Thyroid gland (tissue), 4 donors: ENCODE data around the gene KIAA1210. TPM values are rescaled to one million over a fixed set of nuclear protein-coding genes. Genes with fewer than 3 reads are reported as not detected.
A peak's percentile ranks its signal among the peaks of the same experiment; 100 is the strongest.

Experiments used
- DNase-seq, 2 donors: peaks; one replicate each; pipeline ENCODE4 v3.0.0-alpha.2; 2019
- H3K27ac ChIP-seq, 3 donors: fragments of 200-600 bp; sonication (generic); 1 replicate in 2 of 3; 2 replicates in 1 of 3; pipeline ENCODE4 v1.5.1; 2016 to 2019; ENCODE audit warnings: mild to moderate bottlenecking in 1 of 3, moderate library complexity in 1 of 3
- H3K27me3 ChIP-seq: fragments of 200-600 bp; sonication (generic); one replicate; pipeline ENCODE4 v1.5.1; 2019
- H3K36me3 ChIP-seq, 2 donors: fragments of 200-600 bp; sonication (generic); one replicate each; pipeline ENCODE4 v1.5.1; 2016 to 2019
- H3K4me1 ChIP-seq, 2 donors: fragments of 200-600 bp; sonication (generic); one replicate each; pipeline ENCODE4 v1.5.1; 2017 to 2019
- H3K4me3 ChIP-seq, 3 donors: fragments of 200-600 bp; sonication (generic); replicated peaks in 1 of 3; 1 replicate in 2 of 3; 2 replicates in 1 of 3; pipeline ENCODE4 v1.5.1; 2016; ENCODE audit warnings: mild to moderate bottlenecking in 1 of 3
- H3K9me3 ChIP-seq: fragments of 200-600 bp; sonication (generic); one replicate; pipeline ENCODE4 v1.5.1; 2017
- POLR2A ChIP-seq, 2 donors: fragments of 450-650 bp; IDR thresholded peaks; one replicate each; pipeline ENCODE4 v1.6.1; 2017; ENCODE audit warnings: antibody characterized with exemption in 2 of 2, mild to moderate bottlenecking in 2 of 2, moderate library complexity in 1 of 2
- WGBS, 2 donors: methylation state at CpG; one replicate each; pipeline ENCODE4 v1.1.5; 2017; 5-methylcytosine and 5-hydroxymethylcytosine counted together
- intact Hi-C: fragments of 100-400 bp; cut with DNase I; formaldehyde crosslinking; loops from one replicate; pipeline ENCODE4 v1.15.1; 2023
- total RNA-seq, 4 donors: library from RNA; depleted of rRNA; stranded (reverse); fragments of >200 nt; gene quantifications; one replicate each; pipeline ENCODE4 v1.2.3, GENCODE V29; 2016
- TF ChIP-seq, protein P1 (sequence below), 6 experiments: fragments of 200-600 bp in 3 of 6; fragments of 450-650 bp in 3 of 6; sonication (generic) in 3 of 6; IDR thresholded peaks; one replicate each; pipeline ENCODE4 v1.5.1; 2016 to 2019; ENCODE audit warnings: antibody characterized with exemption in 6 of 6, mild to moderate bottlenecking in 2 of 6, inconsistent platforms in 1 of 6, moderate library complexity in 1 of 6

The KIAA1210 gene
- total RNA-seq, 4 donors from 2014 or later, result 0.08 to 0.94 (median 0.33) TPM; not detected in 1

GRCh38 chrX:119156241-119156640, 28.6 kb upstream of the KIAA1210 start:
- Histone ChIP-seq H3K4me3 (no peak overlapping the region), H3K27ac (no peak overlapping the region), H3K36me3 (no peaks in the 10 kb centered on the region), H3K27me3 (no peaks in the 10 kb centered on the region), H3K4me1 (no peaks in the 10 kb centered on the region), H3K9me3 (no peaks in the 10 kb centered on the region)
- TF ChIP-seq, protein P1, sequence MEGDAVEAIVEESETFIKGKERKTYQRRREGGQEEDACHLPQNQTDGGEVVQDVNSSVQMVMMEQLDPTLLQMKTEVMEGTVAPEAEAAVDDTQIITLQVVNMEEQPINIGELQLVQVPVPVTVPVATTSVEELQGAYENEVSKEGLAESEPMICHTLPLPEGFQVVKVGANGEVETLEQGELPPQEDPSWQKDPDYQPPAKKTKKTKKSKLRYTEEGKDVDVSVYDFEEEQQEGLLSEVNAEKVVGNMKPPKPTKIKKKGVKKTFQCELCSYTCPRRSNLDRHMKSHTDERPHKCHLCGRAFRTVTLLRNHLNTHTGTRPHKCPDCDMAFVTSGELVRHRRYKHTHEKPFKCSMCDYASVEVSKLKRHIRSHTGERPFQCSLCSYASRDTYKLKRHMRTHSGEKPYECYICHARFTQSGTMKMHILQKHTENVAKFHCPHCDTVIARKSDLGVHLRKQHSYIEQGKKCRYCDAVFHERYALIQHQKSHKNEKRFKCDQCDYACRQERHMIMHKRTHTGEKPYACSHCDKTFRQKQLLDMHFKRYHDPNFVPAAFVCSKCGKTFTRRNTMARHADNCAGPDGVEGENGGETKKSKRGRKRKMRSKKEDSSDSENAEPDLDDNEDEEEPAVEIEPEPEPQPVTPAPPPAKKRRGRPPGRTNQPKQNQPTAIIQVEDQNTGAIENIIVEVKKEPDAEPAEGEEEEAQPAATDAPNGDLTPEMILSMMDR (IDR thresholded peaks at IDR 0.05), result no peak
- no peak for TF ChIP-seq POLR2A (IDR thresholded peaks at IDR 0.05)
- WGBS, 2 donors, result 100% methylated on average over 1 of the region's 1 CpG; no CpG with 5 or more reads in 1 of the 2 donors
- DNase-seq, result no peak
- intact Hi-C loops, result no loop called here

DNA sequence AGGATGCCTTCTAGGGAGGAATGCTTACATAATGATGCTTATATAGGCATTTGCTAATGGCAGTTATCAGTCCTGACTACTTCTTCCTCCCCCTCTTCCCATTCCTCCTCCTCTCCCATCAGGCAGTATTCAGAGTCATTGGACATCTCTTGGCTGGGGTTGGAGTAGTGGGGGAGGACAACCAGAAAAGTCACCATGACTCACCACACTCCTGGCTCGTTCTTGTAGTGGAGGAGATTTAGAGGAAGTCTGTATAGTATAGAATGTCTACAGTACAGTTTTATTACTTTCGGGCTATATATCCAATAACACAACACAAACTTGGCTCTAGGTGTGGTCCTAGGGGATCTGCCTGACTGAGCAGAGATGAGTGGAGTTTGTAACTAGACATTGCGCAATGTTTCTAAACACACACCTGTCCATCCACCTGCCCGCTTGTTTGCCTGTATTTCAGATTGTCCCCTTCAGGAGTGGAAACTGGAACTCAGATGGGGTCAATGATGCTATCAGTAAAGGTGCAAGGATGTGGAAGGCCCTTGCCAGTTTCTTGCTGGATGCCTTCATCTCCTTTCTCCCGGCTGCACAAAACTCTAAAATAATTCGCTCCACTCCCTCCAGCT, 27.9 kb upstream of the KIAA1210 start:
- no peaks in the 10 kb centered on the region for H3K4me1 ChIP-seq
- H3K27ac ChIP-seq, result no peak overlapping the region
- no peaks in the 10 kb centered on the region for H3K9me3 ChIP-seq
- TF ChIP-seq POLR2A (IDR thresholded peaks at IDR 0.05), result no peak
- TF ChIP-seq, protein P1 (IDR thresholded peaks at IDR 0.05), result no peak
- intact Hi-C loops, result no loop called here
- DNase-seq, result no peak
- no peak overlapping the region for H3K4me3 ChIP-seq
- 50 to 51% methylated on average over 4 to 6 of the region's 6 CpGs for WGBS, 2 donors
- no peaks in the 10 kb centered on the region for H3K27me3 ChIP-seq
- H3K36me3 ChIP-seq, result no peaks in the 10 kb centered on the region

DNA sequence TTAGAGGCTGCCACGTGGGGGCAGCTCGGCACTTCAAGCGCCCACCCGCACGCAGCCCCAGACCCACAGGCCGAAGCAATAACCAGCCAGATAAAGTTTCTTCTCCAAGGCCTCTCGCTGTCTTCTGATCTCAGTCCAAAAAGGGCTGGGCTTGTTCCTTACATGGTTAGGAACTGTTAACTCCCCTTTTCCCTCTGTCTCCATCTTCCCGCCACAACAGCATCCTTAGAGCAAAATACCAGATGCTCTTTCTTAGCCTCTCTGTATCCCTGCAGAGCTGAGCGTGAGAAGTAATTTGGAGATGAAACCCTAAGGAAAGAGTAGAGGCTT, 23.4 kb upstream of the KIAA1210 start:
- intact Hi-C loops, result no loop called here
- Histone ChIP-seq H3K4me1 (no peaks in the 10 kb centered on the region), H3K9me3 (no peaks in the 10 kb centered on the region), H3K36me3 (no peaks in the 10 kb centered on the region), H3K27me3 (no peaks in the 10 kb centered on the region), H3K4me3 (no peak overlapping the region), H3K27ac (no peak overlapping the region)
- 33 to 57% methylated on average over 3 to 9 of the region's 9 CpGs for WGBS, 2 donors
- DNase-seq, result no peak
- TF ChIP-seq, protein P1 (IDR thresholded peaks at IDR 0.05), result no peak
- TF ChIP-seq POLR2A (IDR thresholded peaks at IDR 0.05), result no peak

DNA sequence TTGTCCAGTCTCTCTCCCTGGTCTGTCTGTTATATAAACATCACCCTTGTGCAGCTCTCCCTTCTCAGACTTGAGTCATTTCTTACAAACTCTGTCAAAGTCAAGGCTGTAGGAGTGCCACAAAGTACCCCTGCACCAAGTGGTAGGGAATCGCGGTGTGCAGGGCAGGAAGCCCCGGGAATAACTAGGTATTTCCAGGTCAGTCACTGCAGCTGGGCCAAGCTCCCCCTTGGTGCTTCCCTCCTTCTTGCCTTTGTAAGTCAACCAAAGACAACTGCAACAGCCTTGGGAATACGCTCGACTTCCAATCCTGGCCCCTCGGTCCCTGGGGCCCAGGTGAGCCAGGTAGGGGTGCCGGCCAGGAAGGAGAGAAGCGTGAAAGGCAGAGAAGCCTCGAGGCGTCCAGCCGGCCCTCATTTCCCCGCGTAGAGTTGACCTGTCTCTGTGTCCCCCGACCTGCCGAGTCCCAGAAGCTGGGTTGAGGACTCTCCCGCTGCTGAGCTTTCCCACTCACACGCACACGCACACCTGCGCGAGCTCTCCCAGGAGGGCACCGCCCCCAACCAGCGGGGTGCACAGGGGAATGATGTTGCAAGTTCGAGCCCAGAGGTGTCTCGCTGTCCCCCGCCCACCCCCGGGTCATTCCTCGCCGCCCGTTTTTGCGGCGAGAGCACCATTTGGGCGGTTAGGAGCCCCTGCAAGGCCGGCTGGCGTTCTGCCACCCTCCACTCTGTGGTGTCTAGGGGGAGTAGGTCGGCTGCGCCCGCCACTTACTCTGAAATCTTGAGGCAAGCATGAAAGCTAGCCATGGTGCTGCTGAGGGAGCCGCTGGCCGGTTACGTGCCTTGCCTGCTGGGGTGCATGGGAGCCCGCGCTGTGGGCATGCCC, 22.8 kb upstream of the KIAA1210 start:
- Histone ChIP-seq H3K4me3 (no peak overlapping the region), H3K27me3 (no peaks in the 10 kb centered on the region), H3K27ac (no peak overlapping the region), H3K4me1 (no peaks in the 10 kb centered on the region), H3K9me3 (no peaks in the 10 kb centered on the region), H3K36me3 (no peaks in the 10 kb centered on the region)
- intact Hi-C loops, result no loop called here
- DNase-seq, result peak in 1 of 2 donors; percentile 1
- TF ChIP-seq, protein P1 (IDR thresholded peaks at IDR 0.05), result no peak
- no peak for TF ChIP-seq POLR2A (IDR thresholded peaks at IDR 0.05)
- WGBS, 2 donors, result 40 to 44% methylated on average over 1 to 8 of the region's 42 CpGs

DNA sequence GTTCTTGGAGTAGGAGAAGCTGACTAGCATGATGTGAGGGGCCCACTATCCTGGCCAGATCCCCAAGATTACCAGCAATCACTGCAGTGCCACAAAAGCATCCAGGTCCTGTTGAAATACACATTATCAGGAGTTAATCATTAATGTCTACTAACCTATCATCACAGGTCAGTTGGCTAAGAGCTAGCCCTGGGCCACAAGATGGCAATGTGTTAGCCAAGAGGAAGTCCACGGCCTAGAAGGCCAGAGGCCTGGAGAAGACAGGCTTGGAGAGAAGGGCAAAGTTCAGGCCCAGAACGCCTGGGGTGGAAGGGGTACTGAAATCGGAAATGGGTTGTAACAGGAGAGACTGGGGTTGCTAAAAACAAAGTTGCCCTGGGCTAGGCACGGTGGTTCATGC, 19.9 kb upstream of the KIAA1210 start:
- no peak overlapping the region for H3K4me3 ChIP-seq
- 93 to 96% methylated on average over 3 to 4 of the region's 4 CpGs for WGBS, 2 donors
- TF ChIP-seq POLR2A (IDR thresholded peaks at IDR 0.05), result no peak
- TF ChIP-seq, protein P1 (IDR thresholded peaks at IDR 0.05), result no peak
- H3K27me3 ChIP-seq, result no peaks in the 10 kb centered on the region
- intact Hi-C loops, result no loop called here
- no peaks in the 10 kb centered on the region for H3K9me3 ChIP-seq
- H3K36me3 ChIP-seq, result no peaks in the 10 kb centered on the region
- no peak for DNase-seq
- H3K4me1 ChIP-seq, result no peaks in the 10 kb centered on the region
- no peak overlapping the region for H3K27ac ChIP-seq
